ENCODE data around the gene TRAM2.
A peak's percentile ranks its signal among the peaks of the same experiment; 100 is the strongest.

TRAM2 gene

GRCh38 chr6:52505726-52506409, 71.0 kb downstream of the TRAM2 start:
- peak; percentile 55 for DNase-seq

- DNase-seq: no peak
Observed at GRCh38 chr6:52504782-52505136, 72.1 kb downstream of the TRAM2 start.

GRCh38 chr6:52503851-52504781, 72.7 kb downstream of the TRAM2 start:
- peak; percentile 80 for DNase-seq

GRCh38 chr6:52503323-52503747, 73.5 kb downstream of the TRAM2 start:
- no peak for DNase-seq

- no peak for DNase-seq
Observed at GRCh38 chr6:52502306-52503029, 74.4 kb downstream of the TRAM2 start.

GRCh38 chr6:52500238-52501129, 76.4 kb downstream of the TRAM2 start:
- no peak for DNase-seq

- no peak for DNase-seq
Observed at GRCh38 chr6:52499681-52500236, 77.1 kb downstream of the TRAM2 start.

- DNase-seq: no peak
Observed at GRCh38 chr6:52499026-52499425, 77.8 kb downstream of the TRAM2 start.

GRCh38 chr6:52498538-52499017, 78.3 kb downstream of the TRAM2 start:
- no peak for DNase-seq

- DNase-seq: no peak
Observed at GRCh38 chr6:52497652-52498408, 79.0 kb downstream of the TRAM2 start.

GRCh38 chr6:52496631-52497030, 80.2 kb downstream of the TRAM2 start:
- no peak for DNase-seq

- no peak for DNase-seq
Observed at GRCh38 chr6:52495922-52496321, 80.9 kb downstream of the TRAM2 start.

- DNase-seq: no peak
Observed at GRCh38 chr6:52494298-52495072, 82.4 kb downstream of the TRAM2 start.

- DNase-seq: no peak
Observed at GRCh38 chr6:52493669-52494068, 83.2 kb downstream of the TRAM2 start.

- DNase-seq: no peak
Observed at GRCh38 chr6:52491203-52492069, 85.4 kb downstream of the TRAM2 start.

GRCh38 chr6:52489881-52490280, 87.0 kb downstream of the TRAM2 start:
- no peak for DNase-seq

- no peak for DNase-seq
Observed at GRCh38 chr6:52483671-52484003, 93.2 kb downstream of the TRAM2 start.

GRCh38 chr6:52482903-52483670, 93.8 kb downstream of the TRAM2 start:
- no peak for DNase-seq

GRCh38 chr6:52475307-52475706, 101.6 kb downstream of the TRAM2 start:
- DNase-seq: no peak

Measured in left hindlimb (tissue), 1 donor.